Endothelial cell of umbilical vein (primary cell): ENCODE results near the gene UBL3. TPM values are rescaled to one million over a fixed set of nuclear protein-coding genes. Genes with fewer than 3 reads are reported as not detected.

ENCODE experiments used
- BruUV-seq: library from RNA; stranded (reverse); fragments of 400-500 nt; replicated peaks from 2 replicates; lab custom pipeline; 2021; lab: Mats Ljungman, UMichigan
- CTCF ChIA-PET: fragments of 300-600, 350-600 bp; sonication (Branson Sonifier 250); formaldehyde crosslinking; loops from one replicate; lab custom pipeline; 2021; ENCODE audit warnings: antibody characterized with exemption, inconsistent platforms; lab: Charles Lee
- POLR2A ChIA-PET: fragments of 300-600, 350-600 bp; sonication (Branson Sonifier 250); formaldehyde crosslinking; loops from one replicate; lab custom pipeline; 2021; ENCODE audit warnings: antibody characterized with exemption, inconsistent platforms; lab: Charles Lee
- DNase-seq: peaks from one replicate; pipeline ENCODE4 v3.0.0-alpha.2; 2011; ENCODE audit warnings: low read depth, low spot score
- FAIRE-seq: peaks from 2 replicates; lab custom pipeline; 2011; peaks lifted over from hg19 to GRCh38; lab: Jason Lieb, UNC
- H2AFZ ChIP-seq: 2 replicates; pipeline ENCODE4 v1.6.0; 2012; ENCODE audit warnings: low read depth, low read length, control low read depth, inconsistent platforms
- H3K27ac ChIP-seq: 2 replicates; pipeline ENCODE4 v1.5.1; 2011; ENCODE audit warnings: low read depth, mild to moderate bottlenecking, control low read depth, low read length, moderate library complexity; ENCODE audit not compliant: insufficient read depth
- H3K27me3 ChIP-seq, 2 experiments: 2 replicates each; pipeline versions ENCODE4 v1.6.0 to v1.6.1; 2011; ENCODE audit warnings: low read length in 2 of 2, mixed read lengths in 1 of 2; ENCODE audit not compliant: control insufficient read depth in 2 of 2, insufficient read depth in 2 of 2
- H3K36me3 ChIP-seq, 2 experiments: 2 replicates in 1 of 2; 3 replicates in 1 of 2; pipeline ENCODE4 v1.5.1; 2011; ENCODE audit warnings: low read length in 2 of 2, mild to moderate bottlenecking in 1 of 2, moderate library complexity in 1 of 2; ENCODE audit not compliant: control insufficient read depth in 2 of 2, insufficient read depth in 2 of 2; ENCODE audit errors: extremely low read depth in 1 of 2
- H3K4me1 ChIP-seq: 3 replicates; pipeline ENCODE4 v1.5.1; 2011; ENCODE audit warnings: mild to moderate bottlenecking, low read length; ENCODE audit not compliant: control insufficient read depth, insufficient read depth; ENCODE audit errors: extremely low read depth
- H3K4me2 ChIP-seq: 2 replicates; pipeline ENCODE4 v1.6.1; 2011; ENCODE audit warnings: low read length, control low read depth, mixed read lengths; ENCODE audit not compliant: insufficient read depth
- H3K4me3 ChIP-seq, 3 experiments: fragments of 200-600 bp in 1 of 3; sonication (generic), shearing (Covaris generic) in 1 of 3; replicated peaks in 1 of 3; 2 replicates each; pipeline ENCODE4 v1.5.1; 2011 to 2016; ENCODE audit warnings: control low read depth in 3 of 3, low read length in 3 of 3, mild to moderate bottlenecking in 2 of 3, inconsistent platforms in 1 of 3, low read depth in 1 of 3, moderate library complexity in 1 of 3; ENCODE audit not compliant: insufficient read depth in 1 of 3
- H3K79me2 ChIP-seq: 2 replicates; pipeline ENCODE4 v1.6.0; 2012; ENCODE audit warnings: low read length, inconsistent platforms; ENCODE audit not compliant: control insufficient read depth, insufficient read depth
- H3K9ac ChIP-seq: replicated peaks from 2 replicates; pipeline ENCODE3; 2011; ENCODE audit warnings: low read length, control low read depth; ENCODE audit not compliant: insufficient read depth; ENCODE audit errors: extremely low read depth
- H3K9me1 ChIP-seq: replicated peaks from 3 replicates; pipeline ENCODE4 v1.6.0; 2011; ENCODE audit warnings: mild to moderate bottlenecking, low read length; ENCODE audit not compliant: control insufficient read depth, insufficient read depth; ENCODE audit errors: extremely low read depth
- H3K9me3 ChIP-seq: replicated peaks from 2 replicates; pipeline ENCODE4 v1.5.1; 2012; ENCODE audit warnings: low read length, inconsistent platforms; ENCODE audit not compliant: control insufficient read depth, insufficient read depth
- H4K20me1 ChIP-seq: replicated peaks from 2 replicates; pipeline ENCODE3; 2011; ENCODE audit warnings: mild to moderate bottlenecking, low read length; ENCODE audit not compliant: control insufficient read depth, insufficient read depth; ENCODE audit errors: extremely low read depth
- EZH2 ChIP-seq: IDR thresholded peaks from 2 replicates; pipeline ENCODE4 v1.6.1; 2012; ENCODE audit warnings: borderline replicate concordance, low read depth, mild to moderate bottlenecking, moderate library complexity, low read length, inconsistent platforms; ENCODE audit not compliant: severe bottlenecking
- FOS ChIP-seq: IDR thresholded peaks from 2 replicates; pipeline ENCODE4 v1.6.1; 2011; ENCODE audit warnings: mild to moderate bottlenecking, low read length, moderate library complexity, borderline replicate concordance; ENCODE audit not compliant: insufficient read depth
- GATA2 ChIP-seq: IDR thresholded peaks from 2 replicates; pipeline ENCODE4 v1.7.0; 2011; ENCODE audit warnings: low read depth, mild to moderate bottlenecking, moderate library complexity, mixed read lengths, low read length; ENCODE audit not compliant: insufficient read length, insufficient read depth
- JUN ChIP-seq: IDR thresholded peaks from 2 replicates; pipeline ENCODE4 v1.6.1; 2011; ENCODE audit warnings: borderline replicate concordance, low read depth; ENCODE audit not compliant: insufficient read length, insufficient read depth
- MYC ChIP-seq: IDR thresholded peaks from one replicate; pipeline ENCODE4 v1.6.1; 2011; ENCODE audit warnings: mild to moderate bottlenecking, low read depth, low read length
- POLR2A ChIP-seq: IDR thresholded peaks from 2 replicates; pipeline ENCODE4 v1.6.1; 2012; ENCODE audit warnings: low read depth, mild to moderate bottlenecking, control low read depth, low read length
- POLR2AphosphoS5 ChIP-seq: IDR thresholded peaks from 2 replicates; pipeline ENCODE4 v1.6.1; 2012; ENCODE audit warnings: low read depth, mild to moderate bottlenecking, control low read depth, low read length, moderate library complexity; ENCODE audit not compliant: insufficient read depth
- dilution Hi-C: fragments of 300-500 bp; cut with MboI; formaldehyde crosslinking; loops from one replicate; pipeline ENCODE4 v1.15.0; 2019; ENCODE audit warnings: low sequenced_read_pairs; ENCODE audit not compliant: extremely low pct_ligation_motif_present
- intact Hi-C: fragments of 100-400 bp; cut with micrococcal nuclease; formaldehyde crosslinking; loops from one replicate; pipeline ENCODE4 v1.10.0; 2022
- polyA plus RNA-seq, 4 experiments: library from polyadenylated mRNA; depleted of rRNA in 3 of 4; stranded (reverse) in 3 of 4; unstranded in 1 of 4; fragments of >200 nt; gene quantifications; 2 replicates each; pipeline versions ENCODE4 v1.2.1 to v1.2.3, GENCODE V29; 2011 to 2012; ENCODE audit warnings: missing spikeins in 1 of 4
- total RNA-seq: library from RNA; stranded (reverse); gene quantifications from 2 replicates; pipeline ENCODE4 v1.2.3, GENCODE V29; 2021
- TF ChIP-seq, protein P1 (sequence below): IDR thresholded peaks from 2 replicates; pipeline ENCODE4 v1.6.1; 2011; ENCODE audit not compliant: insufficient read depth, insufficient read length
- TF ChIP-seq, protein P2 (sequence below), 2 donors: IDR thresholded peaks; 1 replicate in 1 of 2; 2 replicates in 1 of 2; pipeline ENCODE4 v1.5.1; 2011; ENCODE audit warnings: low read length in 2 of 2, mild to moderate bottlenecking in 2 of 2, moderate library complexity in 2 of 2, control low read depth in 1 of 2, inconsistent platforms in 1 of 2, low read depth in 1 of 2; ENCODE audit not compliant: insufficient read depth in 1 of 2; ENCODE audit errors: extremely low read depth in 1 of 2

The UBL3 gene
- total and polyA plus RNA-seq, 2 donors (not counting 3 experiments of a cell fraction or from before 2014, with no cell fraction given), result 4.8 to 11.8 TPM

DNA sequence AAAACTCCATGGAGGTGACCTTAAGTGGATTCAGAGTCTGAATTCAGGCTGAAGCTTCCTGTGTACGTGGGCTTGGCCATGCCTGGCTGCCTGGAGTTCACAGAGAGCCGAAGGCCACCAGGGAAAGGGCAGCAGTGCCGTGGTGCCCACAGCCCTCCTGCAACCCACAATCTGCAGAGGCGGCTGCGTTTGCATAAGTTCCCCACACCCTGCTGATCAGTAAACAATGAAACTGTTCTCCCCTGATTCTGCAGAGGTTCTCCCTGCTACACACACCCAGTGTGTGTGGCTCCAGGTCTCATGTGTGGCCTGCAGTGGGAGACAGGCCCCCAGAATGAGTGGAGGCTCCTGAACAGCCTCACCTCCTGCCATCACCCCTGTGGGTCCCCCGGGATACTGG lies 128.0 kb downstream of the UBL3 start:
- DNase-seq (no peak), FAIRE-seq (no peak)
- no peaks in the 10 kb centered on the region for H3K36me3 ChIP-seq
- intact Hi-C loops (no loop called here), dilution Hi-C loops (loop anchor here (25.0 kb wide), 1 partner anchor 260 kb away; no protein-coding TSS in a partner anchor)
- no peaks in the 10 kb centered on the region for H3K4me1 ChIP-seq
- no peak overlapping the region for H3K4me3 ChIP-seq
- CTCF ChIA-PET, result no interaction called here
- H3K4me2 ChIP-seq, result no peak overlapping the region
- no peak overlapping the region for H2AFZ ChIP-seq
- peaks cover 2 to 4% of the 10 kb centered on the region in 2 experiments for H3K27me3 ChIP-seq
- no peak overlapping the region for H3K27ac ChIP-seq
- TF ChIP-seq JUN, result no peak
- TF ChIP-seq, protein P1, sequence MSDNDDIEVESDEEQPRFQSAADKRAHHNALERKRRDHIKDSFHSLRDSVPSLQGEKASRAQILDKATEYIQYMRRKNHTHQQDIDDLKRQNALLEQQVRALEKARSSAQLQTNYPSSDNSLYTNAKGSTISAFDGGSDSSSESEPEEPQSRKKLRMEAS, result no peak
- TF ChIP-seq MYC, result no peak
- TF ChIP-seq EZH2, result no peak
- TF ChIP-seq FOS, result no peak
- no peak for TF ChIP-seq GATA2
- no peak for TF ChIP-seq POLR2AphosphoS5
- no TSS peak for BruUV-seq
- H3K79me2 ChIP-seq, result no peaks in the 10 kb centered on the region
- no peaks in the 10 kb centered on the region for H4K20me1 ChIP-seq
- H3K9me1 ChIP-seq, result no peaks in the 10 kb centered on the region
- no peak overlapping the region for H3K9ac ChIP-seq
- POLR2A ChIA-PET, result no interaction called here
- H3K9me3 ChIP-seq, result no peaks in the 10 kb centered on the region

DNA sequence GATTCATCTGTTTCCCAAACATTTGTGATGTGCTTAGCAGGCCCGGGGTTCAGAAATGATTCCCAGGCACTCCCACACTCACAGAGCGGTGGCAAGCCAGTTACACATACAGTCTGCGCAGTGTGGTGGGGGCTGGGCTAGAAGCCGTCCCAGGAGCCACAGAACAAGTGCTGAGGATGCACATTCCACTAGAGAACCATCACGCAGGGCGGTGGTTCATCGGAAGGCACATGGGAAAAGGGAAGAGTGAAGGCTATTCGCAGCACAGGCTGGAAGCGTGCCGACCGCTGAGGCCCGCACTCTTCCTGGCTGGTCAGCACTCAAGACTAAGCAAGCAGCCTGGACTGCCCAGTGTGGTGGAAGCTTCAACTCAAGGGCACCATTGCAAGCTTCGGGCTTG lies 128.7 kb downstream of the UBL3 start:
- no peak for DNase-seq
- intact Hi-C loops, result no loop called here
- Histone ChIP-seq H3K27me3 (peaks cover 4 to 5% of the 10 kb centered on the region in 2 experiments), H4K20me1 (no peaks in the 10 kb centered on the region), H3K9me3 (no peaks in the 10 kb centered on the region), H3K4me3 (no peak overlapping the region), H3K9me1 (no peaks in the 10 kb centered on the region), H3K36me3 (no peaks in the 10 kb centered on the region), H3K27ac (no peak overlapping the region), H3K79me2 (no peaks in the 10 kb centered on the region), H3K9ac (no peak overlapping the region), H3K4me1 (no peaks in the 10 kb centered on the region), H2AFZ (no peak overlapping the region), H3K4me2 (no peak overlapping the region)
- CTCF ChIA-PET, result interaction anchor here (1.4 kb wide), 1 partner anchor 214 kb away, joined by 5 read pairs; no protein-coding TSS in a partner anchor
- FAIRE-seq, result no peak
- TF ChIP-seq, protein P1, result no peak
- no peak for TF ChIP-seq GATA2
- no peak for TF ChIP-seq JUN
- TF ChIP-seq MYC, result no peak
- TF ChIP-seq EZH2, result no peak
- no peak for TF ChIP-seq FOS
- TF ChIP-seq, protein P2, sequence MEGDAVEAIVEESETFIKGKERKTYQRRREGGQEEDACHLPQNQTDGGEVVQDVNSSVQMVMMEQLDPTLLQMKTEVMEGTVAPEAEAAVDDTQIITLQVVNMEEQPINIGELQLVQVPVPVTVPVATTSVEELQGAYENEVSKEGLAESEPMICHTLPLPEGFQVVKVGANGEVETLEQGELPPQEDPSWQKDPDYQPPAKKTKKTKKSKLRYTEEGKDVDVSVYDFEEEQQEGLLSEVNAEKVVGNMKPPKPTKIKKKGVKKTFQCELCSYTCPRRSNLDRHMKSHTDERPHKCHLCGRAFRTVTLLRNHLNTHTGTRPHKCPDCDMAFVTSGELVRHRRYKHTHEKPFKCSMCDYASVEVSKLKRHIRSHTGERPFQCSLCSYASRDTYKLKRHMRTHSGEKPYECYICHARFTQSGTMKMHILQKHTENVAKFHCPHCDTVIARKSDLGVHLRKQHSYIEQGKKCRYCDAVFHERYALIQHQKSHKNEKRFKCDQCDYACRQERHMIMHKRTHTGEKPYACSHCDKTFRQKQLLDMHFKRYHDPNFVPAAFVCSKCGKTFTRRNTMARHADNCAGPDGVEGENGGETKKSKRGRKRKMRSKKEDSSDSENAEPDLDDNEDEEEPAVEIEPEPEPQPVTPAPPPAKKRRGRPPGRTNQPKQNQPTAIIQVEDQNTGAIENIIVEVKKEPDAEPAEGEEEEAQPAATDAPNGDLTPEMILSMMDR (IDR thresholded peaks at IDR 0.05; ENCODE audit: extremely low read depth in 1 of 2, insufficient read depth in 1 of 2, low read depth in 1 of 2, low read length in 2 of 2), result no peak
- TF ChIP-seq POLR2A, result no peak
- POLR2A ChIA-PET, result no interaction called here
- no TSS peak for BruUV-seq
- dilution Hi-C loops, result loop anchor here (25.0 kb wide), 1 partner anchor 259 kb away; no protein-coding TSS in a partner anchor
